HG03159 (cell line): Measurements from ENCODE around the gene OSBPL7.

ENCODE experiments used
- ATAC-seq: cut with Tn5 transposase; IDR thresholded peaks from one replicate; pipeline ENCODE4 v1.9.1; 2021; ENCODE audit warnings: mild to moderate bottlenecking, moderate library complexity; ENCODE audit not compliant: unreplicated experiment

The OSBPL7 gene

DNA sequence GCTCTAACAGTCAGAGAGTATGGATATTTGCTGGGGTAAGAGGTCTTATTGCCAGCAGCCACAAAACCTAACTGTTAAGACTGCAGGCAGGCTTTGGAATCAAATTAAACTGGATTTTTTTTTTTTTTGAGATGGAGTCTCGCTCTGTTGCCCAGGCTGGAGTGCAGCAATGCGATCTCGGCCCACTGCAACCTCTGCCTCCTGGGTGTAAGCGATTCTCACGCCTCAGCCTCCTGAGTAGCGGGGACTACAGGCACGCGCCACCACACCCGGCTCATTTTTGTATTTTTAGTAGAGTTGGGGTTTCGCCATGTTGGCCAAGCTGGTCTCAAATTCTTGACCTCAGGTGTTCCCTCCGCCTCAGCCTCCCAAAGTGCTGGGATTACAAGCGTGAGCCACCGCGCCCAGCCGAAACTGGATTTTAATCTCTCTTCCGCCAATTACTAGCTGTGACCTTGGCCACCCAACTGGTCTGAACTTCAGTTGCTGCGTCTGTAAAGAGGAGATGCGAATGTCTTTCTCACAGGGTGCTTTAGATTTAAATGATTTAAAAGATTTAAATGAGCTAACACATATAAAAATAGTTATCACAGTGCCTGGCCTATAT is 8.9 kb upstream of the OSBPL7 start:
- no peak for ATAC-seq

DNA sequence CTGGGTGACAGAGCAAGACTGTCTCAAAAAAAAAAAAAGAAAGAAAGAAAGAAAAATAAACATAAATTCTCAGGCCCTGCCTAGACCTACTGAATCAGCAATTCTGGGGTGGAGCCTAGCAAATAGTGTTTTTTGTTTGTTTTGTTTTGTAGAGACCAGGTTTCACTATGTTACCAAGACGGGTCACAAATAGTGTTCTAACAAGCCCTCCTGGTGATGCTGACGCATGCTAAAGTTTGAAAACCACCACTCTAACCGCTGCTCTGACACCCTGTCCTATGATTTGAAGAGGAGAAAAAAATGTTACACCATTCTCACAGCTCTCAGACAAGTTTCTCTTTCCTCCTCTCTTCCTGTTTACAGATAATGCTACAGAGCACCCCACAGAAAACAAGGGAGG is 8.3 kb upstream of the OSBPL7 start:
- ATAC-seq: no peak

DNA sequence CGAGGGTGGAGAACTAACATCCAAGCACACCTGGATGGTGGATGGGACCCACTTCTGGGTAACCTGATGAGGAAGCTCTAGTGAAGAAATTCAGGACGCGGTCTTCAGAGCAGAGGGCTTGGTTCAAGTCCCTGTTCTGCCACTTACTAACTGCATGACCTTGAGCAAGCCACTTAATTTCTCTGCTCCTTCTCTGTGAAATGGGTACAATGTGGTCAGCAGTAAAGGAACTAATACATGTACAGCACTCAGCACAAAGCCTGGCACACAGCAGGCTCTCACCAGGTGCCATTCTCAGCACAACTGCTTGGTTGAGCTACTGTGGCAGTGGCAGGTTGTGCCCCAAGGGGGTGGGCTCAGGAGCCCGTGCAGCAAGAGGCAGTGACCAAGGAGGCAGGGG is 1.9 kb upstream of the OSBPL7 start:
- no peak for ATAC-seq

DNA sequence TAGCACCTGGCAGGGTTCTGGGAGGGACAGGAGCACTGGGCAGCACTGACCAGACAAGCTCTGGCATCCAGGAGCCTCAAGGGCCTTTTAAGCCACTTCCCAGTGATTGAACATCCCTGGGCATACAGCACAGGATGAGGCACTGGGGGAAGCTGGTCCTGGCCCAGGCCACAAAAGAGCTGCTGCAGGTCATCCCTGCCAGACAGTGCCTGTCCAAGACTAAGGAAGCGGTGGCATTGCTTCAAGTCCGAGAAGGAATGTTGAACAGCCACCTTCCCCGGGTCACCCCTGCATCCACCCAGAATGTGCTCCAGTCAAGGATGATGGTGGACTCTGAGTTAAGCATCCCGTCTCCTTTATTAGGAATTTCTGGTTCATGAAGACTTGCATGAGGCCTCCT is 1.2 kb upstream of the OSBPL7 start:
- ATAC-seq: no peak

DNA sequence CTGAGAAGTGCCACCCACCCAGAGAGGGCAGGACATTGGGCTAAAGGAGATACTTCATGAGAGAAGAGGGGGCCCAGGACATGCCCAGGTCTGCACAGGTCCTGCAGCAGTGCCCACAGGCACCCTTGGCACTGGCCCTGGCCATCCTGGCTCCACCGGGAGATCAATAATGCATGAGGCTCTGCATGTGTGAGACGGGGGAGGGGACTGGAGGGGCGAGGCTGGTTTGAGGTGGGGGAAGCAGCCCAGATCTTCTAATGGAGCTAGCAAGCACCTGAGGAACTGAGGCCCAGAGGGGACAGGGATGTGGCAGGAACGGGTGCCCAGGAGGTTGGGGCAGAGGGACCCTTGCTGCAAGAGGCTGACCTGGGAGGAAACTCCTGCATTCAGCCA is 567 bp downstream of the OSBPL7 start:
- no peak for ATAC-seq

DNA sequence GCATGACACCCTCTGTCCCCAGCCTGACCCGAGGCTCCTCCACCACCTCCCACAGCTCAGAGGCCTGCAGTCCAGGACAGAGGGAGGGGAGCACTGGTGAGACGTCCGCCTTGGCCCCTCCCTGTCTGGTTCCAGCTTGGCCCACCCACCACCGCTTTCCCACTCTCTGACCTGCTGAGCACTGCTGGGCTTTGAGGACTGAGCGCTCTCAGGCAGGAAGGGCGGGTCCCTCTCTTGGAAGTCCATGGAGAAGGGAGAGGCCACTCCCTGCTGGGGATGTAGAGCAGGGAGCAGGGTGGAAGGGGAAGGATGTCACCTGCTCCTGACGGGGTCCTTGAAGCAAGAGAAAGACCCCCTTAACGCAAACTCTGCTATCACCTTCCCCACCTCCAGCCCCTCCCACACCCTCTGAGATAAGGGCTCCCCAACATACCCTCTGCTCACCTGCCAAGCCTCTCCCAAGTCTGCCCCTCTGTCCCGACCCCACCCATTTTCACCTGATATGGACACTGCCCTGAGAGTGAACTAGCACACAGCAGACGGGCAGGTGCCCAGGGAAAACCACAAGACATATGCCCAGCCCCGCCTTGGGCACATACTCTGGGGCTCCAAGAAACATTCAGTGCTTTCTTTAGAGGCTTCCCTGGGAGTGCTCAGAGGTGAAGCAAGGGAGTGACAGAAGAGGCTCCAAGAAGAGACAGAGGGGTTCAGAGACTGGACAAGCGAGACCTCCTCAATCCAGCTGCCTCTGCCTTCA is 1.4 kb downstream of the OSBPL7 start:
- no peak for ATAC-seq

DNA sequence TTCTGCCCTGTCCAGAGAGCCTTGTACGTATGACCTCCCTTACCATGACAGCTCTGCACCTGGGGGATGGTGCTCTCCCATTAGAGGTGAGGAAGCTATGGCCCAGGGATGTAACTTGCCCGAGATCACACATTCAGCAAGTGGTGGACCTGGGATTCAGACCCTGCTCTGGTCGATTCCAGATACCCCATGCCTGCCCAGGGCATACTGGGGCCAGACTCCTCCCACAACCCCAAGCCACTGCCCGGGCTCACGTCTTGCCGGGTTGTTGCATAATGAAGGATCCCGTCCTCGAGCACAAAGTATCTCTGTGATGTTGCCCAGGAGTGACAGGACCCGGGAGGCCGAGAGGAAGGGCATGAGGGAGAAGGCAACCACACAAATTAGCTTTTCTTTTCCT is 2.1 kb downstream of the OSBPL7 start:
- no peak for ATAC-seq

DNA sequence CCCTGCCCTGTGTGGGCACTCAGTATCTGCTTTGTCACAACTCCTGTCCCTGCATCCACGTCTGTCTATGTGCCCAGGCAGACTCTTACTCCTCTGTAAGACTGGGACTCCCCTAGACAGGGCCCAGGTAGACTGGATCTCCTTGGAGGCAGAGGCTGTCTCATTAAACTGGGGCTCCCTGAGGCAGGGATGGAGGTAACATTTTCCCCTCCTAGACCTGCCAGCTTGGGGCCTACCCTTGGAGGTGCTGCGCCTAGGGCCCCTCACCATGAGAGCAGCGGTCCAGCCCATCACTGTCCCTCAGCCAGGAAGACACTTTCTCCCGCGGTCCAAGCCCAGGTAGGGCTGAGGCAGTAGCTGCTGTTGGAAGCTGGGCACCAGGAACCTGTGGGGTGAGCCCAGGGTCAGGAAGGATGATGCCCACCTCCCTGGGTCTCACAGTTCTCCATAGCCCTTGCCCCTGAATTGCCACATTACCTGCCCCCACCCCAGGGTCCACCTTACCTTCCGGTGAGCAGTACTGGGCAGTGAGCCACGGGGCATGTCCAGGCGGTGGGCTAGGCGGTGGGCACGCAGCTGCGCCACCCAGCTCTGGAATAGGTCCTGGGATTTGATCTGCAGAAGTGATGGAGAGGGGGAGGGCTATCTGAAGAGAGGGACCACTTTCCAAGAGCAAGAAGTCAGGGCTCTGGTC is 3.4 kb downstream of the OSBPL7 start:
- no peak for ATAC-seq

DNA sequence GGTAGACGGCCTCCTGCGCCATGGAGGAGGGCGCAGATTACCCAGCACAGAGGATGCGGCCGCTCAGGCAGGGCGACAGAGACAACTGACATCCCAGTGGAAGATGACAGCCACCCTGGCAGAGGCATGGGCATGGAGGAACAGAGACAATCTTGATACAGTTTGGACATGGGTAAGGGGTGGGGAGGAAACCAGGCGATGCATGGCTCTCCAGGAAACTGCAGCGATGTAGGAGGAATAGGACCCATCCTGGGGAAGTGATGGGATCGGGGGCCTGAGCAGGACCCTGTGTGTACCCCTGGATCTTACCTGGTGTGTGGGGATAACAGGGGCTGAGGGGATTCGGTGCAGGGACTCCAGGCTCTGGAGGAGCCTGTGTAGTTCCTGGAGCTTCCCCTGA is 4.6 kb downstream of the OSBPL7 start:
- ATAC-seq: no peak

DNA sequence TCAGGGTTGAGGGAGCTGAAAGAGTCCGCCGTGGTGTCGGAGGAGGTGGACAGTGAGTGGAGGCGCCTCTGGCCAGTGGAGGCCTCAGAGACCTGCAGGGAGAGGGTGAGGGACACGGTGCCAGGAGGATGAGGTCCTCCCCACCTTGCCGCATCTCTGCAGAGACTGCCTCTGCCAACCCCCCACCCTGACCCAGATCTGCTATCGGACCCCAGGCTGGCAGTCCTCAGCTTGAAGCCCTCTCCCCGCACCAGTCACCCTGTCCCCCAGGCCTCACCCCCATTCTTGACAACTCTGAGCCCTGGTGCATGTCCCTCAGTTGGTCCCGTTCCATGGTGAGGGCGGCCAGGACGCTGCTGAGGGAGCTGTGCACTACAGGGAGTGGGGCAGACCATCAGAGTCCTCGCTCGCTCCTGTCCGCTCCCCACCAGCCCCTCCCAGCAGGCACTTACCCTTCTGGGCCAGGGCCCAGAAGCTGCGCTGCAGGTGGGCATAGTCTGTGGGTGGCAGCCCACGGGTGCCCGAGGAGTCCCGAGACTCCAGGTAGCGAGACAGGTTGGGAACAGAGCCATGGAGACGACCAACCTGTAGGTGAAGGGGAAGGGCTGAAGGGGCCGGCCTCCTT is 5.4 kb downstream of the OSBPL7 start:
- ATAC-seq: no peak

DNA sequence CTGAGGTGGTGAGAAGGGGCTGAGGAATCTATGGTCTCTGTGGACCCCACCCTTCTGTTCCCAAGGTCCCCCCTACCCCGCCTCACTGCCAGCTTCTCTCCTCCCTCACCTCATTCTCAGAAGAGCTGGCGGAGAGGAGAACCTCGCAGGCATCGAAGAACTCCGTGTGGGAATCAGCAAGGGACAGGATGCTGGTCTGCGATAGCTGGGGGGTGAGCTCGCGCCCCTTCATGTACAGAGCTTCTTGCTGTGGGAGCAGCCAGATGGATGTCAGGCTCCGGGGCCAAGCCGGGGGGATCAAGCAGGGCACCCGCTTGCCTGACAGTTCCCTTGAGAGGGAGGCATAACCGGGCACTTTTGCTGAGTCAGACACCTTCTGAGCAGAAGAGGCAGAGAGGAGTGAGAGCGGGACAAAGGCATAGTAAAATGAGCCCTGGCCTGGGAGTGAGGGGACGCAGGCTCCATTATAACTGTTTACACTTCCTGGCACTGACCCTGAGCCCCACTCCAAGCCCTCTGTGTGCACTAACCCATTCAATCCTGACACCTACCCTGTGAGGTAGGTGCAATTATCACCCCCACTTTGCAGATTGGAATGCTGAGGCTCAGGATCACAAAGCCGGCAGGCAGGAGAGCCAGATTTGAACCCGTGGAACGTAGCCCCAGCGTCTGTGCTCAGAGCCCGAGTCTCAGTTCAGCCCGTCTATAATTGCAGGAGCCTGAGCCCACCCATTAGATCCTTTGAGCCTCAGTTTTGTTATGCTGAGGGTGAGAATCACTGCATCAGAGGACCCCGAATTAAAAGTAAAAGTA is 6.3 kb downstream of the OSBPL7 start:
- ATAC-seq: no peak

DNA sequence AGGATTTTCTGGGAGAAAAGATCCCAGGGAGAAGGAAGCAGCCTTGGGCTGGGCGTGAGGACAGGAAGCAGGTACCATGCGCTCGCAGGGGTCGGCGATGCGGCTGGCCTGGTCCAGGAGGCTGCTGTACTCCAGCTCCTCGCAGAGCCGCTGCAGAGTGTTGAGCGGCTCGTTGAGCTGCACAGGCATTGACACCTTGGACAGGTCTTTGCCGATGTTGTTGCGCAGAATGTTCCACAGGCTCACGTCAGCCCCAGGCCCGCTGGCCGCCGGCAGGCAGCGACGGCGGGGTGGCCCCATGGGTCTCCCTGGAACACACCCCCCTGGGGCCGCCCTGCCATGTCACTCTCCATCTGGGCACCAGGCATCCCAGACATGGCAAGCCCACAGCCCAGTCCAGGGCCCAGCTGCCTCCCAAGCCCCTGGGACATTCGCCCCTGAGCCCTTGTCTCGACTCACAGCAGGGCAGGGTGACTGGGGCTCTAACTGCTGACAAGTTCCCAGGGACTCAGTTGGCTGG is 8.0 kb downstream of the OSBPL7 start:
- no peak for ATAC-seq

DNA sequence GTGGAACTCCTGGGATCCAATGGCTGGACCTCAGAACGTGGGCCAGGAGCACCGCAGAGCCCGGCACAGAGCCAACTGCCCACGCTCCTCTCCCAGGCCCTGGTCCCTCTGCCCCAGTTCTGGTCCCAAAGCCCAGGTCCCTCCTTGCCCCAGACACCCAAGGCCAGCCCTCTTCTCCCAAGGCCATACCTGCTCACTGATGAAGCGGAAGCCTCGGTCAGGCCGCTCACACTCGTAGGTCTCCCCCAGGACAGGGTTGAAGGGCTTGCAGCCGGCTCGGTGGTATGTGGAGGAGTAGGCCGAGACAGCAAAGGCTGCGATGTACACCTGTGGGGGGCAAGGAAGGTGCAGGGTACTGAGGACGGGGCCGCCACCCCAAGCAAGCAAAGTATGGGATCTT is 8.5 kb downstream of the OSBPL7 start:
- no peak for ATAC-seq

DNA sequence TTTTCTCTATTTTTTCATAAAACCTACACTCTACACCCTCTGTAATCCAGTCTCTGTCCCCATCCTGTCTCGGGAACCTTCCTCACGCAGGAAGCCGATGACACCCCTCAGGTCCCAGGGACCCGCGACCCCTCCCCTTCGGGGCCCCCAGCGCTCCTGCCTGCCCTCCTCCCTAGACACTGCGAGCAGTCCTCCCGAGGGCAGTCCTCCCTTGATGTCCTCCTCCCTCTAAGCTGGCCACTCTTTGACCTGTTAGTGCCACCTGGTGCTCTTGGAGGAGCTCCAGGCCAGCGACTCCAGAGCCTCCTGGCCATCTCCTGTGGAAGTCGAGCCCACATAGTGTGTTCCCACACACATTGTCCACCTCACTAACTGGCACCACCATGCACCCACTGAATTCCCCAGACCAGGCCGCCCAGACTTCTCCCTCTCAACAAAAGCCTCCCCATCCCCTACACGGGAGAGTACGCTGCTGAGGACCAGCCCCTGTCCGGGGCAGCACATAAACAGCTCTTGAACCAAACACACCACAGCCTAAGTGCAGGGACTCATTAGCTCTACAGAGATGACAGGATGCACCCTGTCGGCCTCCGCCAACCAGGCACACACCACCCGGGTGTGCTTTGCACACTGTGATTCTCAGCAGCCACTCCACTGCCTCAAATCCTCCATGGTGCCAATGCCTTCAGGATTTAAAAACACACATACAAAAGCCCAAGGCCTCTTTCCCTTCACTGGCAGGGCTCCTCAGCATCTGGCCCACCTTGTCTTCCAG is 9.3 kb downstream of the OSBPL7 start:
- no peak for ATAC-seq

DNA sequence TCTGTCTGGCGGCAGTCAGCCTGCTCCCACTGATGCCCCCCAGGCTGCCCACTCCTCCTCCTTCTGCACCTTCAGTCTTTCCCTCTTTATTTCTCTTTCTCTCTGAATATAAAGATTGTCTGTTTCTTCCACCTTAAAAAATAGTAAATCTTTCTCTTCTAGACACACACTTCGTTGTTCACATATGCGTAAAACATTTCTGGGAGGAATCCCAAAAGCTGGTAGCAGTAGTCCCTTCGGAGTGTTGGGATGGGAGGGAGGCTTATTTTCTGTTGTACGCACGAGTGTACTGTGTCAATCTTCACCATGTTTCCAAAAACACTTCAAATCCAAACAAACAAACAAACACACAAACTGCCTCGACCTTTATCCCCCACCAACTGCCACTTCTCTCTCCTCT is 9.9 kb downstream of the OSBPL7 start:
- ATAC-seq: no peak

DNA sequence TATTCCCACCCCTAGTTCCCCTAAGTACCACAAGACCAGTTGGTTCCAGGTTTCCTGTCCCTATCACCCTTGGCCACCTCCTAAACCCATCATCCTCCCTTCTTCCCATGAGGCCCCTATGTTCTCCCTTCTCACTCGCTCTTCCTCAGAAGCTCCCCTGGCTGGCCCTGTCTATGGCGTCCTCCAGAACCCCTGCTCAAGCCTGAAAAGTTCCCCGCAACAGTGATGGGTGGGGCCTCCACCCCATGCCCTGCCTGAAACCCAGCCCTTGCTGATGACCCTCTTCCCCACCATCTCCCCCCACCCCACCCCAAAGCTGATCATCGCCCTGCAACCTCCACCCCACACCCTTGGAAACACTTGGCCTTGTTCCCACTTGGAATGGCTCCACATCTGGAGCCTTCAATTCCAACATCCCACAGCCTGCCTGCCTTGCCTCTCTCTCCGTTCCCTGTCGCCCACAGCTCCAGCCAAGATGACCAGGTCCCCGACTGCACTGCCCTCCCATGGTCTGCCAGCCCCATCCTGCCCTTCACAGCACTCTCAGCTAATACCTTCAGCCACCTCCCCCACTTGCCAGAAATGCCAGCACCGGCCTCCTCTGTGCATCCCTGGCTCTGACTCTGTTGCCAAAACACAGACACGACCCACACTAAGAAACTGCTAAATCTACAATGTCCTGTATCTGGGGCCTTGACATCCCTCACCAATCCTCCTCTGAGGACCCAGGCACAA is 10.5 kb downstream of the OSBPL7 start:
- no peak for ATAC-seq

DNA sequence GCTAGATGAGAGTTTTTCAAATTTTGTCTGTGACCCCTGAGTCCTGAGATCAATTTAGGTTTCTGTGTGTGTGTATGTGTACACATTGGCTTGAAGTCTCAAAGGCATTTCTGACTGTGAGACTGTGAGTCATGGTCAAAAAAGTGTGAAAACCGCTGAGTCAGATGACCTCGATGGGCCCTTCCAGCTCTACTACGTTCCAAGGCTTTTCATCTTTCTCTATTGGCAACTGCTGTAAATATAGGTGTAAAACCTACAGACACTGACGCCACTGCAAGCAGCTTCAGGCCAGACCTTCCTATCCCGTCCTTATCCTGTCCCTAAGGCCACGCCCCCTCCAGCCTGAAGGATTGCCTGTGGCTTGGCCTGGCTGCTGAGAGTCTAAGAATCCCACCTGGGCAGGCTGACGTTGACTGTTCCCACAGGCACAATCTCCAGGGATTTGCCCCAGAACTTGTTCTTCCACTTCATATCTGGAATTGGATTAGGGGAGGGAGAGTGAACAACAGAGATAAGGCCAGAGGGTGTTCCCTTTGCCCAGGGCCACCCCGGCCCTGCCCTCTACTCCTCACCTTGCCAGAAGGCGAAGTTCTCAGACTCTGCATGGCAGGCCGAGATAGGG is 11.3 kb downstream of the OSBPL7 start:
- no peak for ATAC-seq

DNA sequence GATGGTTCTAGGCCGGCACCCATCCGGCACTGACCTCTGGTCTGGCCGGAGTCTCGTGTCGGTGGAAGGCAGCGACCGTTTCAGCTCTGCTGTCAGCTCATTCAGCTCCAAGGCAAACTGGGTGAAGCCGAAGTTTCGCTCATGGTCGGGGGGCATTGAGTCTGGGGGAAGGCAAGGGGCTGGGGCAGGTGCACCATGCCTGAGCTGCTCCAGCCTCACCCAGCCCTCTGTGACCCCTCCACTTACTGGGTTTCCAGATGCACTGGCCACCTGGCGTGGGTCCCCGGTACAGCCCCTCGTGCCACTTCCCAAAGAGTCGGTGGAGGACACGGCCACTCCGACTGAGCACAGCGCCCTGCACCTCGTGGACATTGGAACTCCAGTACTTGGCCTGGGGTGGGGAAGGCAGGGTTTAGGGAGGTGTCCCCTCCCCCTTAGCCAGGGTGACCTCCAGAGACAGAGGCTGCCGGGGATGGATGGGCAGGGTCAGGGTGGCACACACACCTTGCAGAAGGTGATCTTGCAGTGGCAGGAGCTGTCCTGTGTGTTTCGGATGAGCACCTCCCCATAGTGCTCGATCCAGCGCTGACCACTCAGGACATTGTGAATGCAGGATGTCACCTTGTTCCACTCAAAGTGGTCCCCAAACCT is 12.6 kb downstream of the OSBPL7 start:
- ATAC-seq: no peak
